ENCODE measurements around the gene FGGY. TPM values are rescaled to one million over a fixed set of nuclear protein-coding genes. Genes with fewer than 3 reads are reported as not detected.

FGGY gene
- total and polyA plus RNA-seq, 7 experiments from 2014 or later: 2.5 to 15.2 (median 11.2) TPM

Small RNAs within 50 kb of the gene (microRNA-seq; reads per million reads assigned to microRNA genes)
- not detected for gene MIR4711 (ENCODE audit: borderline microRNAs expressed)
